Stimulated activated CD4-positive, alpha-beta T cell treated with anti-CD3 and anti-CD28 coated beads, TNF-alpha, amount 100 ng/mL, for 24 hours (primary cell): ENCODE measurements around the gene DAPK2.

ENCODE experiments used
- DNase-seq, 3 experiments: peaks; one replicate each; pipeline ENCODE4 v3.0.0-alpha.2; 2020; ENCODE audit warnings: low read depth in 3 of 3

DAPK2 gene

GRCh38 chr15:63998489-63998888, 47.8 kb downstream of the DAPK2 start:
- DNase-seq: no peak

- no peak for DNase-seq
Measured at GRCh38 chr15:63997715-63998442, 48.4 kb downstream of the DAPK2 start.

- DNase-seq: no peak
Measured at GRCh38 chr15:63996794-63997357, 49.4 kb downstream of the DAPK2 start.

- DNase-seq: no peak
Measured at GRCh38 chr15:63995789-63996188, 50.5 kb downstream of the DAPK2 start.

- DNase-seq: no peak
Measured at GRCh38 chr15:63994073-63994600, 52.1 kb downstream of the DAPK2 start.

- DNase-seq: no peak
Measured at GRCh38 chr15:63992300-63992699, 54.0 kb downstream of the DAPK2 start.

GRCh38 chr15:63991706-63992105, 54.6 kb downstream of the DAPK2 start:
- no peak for DNase-seq

GRCh38 chr15:63990454-63990853, 55.8 kb downstream of the DAPK2 start:
- DNase-seq: no peak

GRCh38 chr15:63987796-63988378, 58.4 kb downstream of the DAPK2 start:
- no peak for DNase-seq

- no peak for DNase-seq
Measured at GRCh38 chr15:63986751-63987341, 59.4 kb downstream of the DAPK2 start.

GRCh38 chr15:63986185-63986680, 60.1 kb downstream of the DAPK2 start:
- no peak for DNase-seq

- no peak for DNase-seq
Measured at GRCh38 chr15:63985221-63986184, 60.8 kb downstream of the DAPK2 start.

GRCh38 chr15:63984331-63984730, 62.0 kb downstream of the DAPK2 start:
- no peak for DNase-seq

GRCh38 chr15:63983061-63983711, 63.1 kb downstream of the DAPK2 start:
- no peak for DNase-seq

- no peak for DNase-seq
Measured at GRCh38 chr15:63982381-63982854, 63.9 kb downstream of the DAPK2 start.

GRCh38 chr15:63981596-63982320, 64.5 kb downstream of the DAPK2 start:
- no peak for DNase-seq

- DNase-seq: no peak
Measured at GRCh38 chr15:63979262-63979793, 67.0 kb downstream of the DAPK2 start.

GRCh38 chr15:63978511-63979261, 67.6 kb downstream of the DAPK2 start:
- DNase-seq: no peak

GRCh38 chr15:63977119-63977518, 69.2 kb downstream of the DAPK2 start:
- DNase-seq: no peak
